ENCODE results near the gene GDF9.

Gene GDF9

DNA sequence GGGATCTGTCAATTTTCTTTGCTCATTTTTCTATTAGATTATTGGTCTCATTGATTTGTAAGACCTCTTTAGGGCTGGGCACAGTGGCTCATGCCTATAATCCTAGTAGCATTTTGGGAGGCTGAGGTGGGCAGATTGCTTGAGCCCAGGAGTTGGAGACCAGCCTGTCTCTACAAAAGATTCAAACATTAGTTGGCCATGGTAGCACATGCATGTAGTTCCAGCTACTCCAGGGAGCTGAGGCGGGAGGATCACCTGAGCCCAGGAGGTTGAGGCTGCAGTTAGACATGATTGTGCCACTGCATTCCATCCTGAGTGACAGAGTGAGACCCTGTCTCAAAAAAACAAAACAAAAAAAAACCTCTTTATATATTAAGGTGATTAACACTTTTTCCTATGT is 29.4 kb downstream of the GDF9 start:
- DNase-seq (ENCODE audit: low spot score), result no peak

DNA sequence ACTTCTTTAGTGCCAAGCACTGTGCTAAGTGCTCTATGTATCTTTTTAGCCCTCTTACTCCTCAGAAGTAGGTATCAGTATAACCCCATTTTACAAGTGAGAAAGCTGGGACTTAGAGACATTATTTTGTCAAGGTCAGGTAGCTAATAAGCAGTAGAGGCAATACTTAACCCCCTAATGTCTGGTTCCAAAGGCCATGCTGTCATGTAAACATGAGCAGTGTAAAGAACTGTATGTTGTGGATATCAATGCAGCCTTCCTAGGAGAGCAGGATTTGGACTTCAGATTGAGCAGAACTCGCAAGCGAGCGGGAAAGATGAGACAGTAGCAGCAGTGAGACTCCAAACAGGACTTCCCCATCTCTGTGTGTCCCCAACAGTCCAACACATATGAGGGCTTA is 32.2 kb downstream of the GDF9 start:
- DNase-seq (ENCODE audit: low spot score), result no peak

DNA sequence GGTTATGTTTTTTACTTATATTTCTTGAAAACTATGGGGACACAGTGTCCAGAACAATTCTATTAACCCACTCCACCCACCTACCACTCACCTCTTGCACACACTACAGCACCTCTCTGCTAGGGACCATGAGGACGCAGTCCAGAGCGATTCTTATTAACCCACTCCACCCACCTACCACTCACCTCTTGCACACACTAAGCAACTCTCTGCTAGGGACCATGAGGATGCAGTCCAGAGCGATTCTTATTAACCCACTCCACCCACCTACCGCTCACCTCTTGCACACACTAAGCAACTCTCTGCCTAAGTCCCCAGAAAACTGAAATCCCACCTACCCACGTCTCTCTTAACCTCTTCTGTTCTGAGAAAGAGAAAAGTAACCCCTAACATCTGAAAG is 33.7 kb downstream of the GDF9 start:
- no peak for DNase-seq (ENCODE audit: low spot score)

DNA sequence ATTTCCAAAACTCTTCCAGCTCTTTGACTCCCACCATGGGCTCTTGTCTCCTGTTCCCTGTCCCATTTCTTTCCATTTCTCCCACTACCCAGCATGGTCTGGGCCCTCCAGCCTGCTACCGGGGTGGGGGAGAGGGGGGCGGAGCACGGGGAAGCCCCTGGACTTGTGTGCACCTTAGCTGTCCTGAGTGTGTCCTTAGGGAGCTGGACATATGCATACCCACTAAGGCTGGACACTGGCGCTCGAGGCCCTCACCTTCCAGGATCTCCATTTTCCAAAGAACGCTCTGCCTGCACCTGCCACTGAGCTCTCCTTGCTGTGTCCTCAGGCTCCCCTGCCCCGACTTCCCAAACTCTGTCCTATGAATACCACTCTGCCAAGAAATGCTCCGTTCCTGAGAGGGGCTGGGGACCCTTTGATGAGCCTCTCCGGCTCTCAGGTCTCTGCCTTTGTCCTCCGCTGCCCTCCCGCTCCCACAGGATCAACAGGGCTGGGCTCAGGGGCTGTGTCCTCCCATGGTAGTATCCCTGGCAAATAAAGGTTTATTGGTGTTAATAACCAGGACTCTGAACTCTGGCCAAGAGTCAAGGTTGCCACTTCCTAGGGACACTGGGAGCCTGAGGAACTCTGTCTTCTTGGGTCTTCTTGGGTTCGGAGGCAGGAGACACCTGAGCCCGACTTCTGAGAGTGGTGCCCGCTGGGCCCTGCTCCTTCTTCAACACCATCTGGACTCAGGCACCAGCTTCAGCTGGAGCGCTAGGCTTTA is 35.0 kb downstream of the GDF9 start:
- DNase-seq (ENCODE audit: low spot score), result no peak

DNA sequence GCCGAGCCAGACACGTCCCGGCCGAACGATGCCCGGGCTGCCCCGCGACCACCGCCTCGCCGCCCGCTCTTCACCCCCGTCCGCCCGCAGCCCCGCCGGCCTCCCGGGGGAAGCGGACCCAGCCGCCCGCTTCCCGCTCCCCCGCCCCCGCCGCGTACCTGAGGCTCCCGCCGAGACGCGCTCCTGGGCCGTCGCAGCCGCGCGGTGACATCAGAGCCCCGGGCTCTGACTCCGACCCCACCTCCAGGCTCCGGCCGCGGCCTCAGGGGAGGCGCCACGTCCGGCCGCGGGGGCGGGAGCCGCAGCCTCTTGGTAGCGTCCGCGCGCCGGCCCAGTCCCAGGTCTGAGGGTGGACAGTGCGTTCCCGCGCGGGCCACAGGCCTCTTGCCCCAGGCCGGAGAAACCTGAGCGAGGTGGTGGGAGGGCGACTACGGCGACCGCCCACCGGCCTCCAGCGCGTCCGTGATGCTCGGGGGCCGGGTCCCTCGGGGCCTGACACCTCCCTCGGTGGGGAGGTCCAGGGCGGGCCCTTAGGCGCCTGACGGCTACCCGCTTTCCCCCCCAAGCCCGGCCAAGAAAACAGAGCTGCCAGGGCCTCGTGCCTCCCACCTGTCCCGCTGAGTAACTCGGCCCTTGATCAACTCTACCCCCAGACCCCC is 35.7 kb downstream of the GDF9 start, which contains the start of gene SHROOM1:
Gene SHROOM1, minus strand, starts transcription at position 212 of the 659 bp plus-strand sequence. CDS start 4,507 bp downstream, outside the sequence.
- DNase-seq (ENCODE audit: low spot score), result peak; percentile 83

DNA sequence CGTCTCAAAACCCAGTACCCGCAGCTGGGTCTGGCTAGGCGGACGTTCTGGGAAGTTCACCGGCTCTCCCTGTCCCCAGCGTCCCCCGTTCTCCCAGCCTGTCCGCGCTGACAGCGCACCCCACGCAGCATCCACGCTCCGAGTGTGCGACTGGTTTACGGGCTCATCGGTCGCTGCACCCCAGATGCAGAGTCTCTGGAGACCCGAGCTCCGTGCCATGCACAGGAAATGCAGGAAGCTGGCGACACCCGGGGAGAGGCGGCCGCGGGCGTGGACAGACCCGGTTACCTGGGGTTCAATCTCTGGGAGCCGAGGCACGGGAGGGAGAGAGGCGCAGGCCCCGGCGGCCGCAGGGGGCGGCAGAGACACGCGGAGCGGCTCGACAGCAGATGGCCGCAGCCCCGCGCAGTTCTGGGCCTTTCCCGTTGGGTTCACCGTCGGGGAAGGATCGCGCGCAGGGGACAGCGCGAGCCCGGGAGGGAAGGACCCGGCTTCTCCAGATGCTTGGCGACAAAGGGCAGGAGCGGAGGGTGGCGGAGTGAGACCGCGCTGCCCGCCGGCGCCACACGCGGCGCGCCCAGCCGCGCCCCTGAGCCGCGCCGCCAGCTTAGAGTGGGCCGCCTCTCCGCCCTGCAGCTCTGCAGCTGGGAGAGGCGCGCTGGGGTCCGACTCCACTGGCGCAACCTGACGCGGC is 36.4 kb downstream of the GDF9 start:
- peak; percentile 76 for DNase-seq (ENCODE audit: low spot score)

DNA sequence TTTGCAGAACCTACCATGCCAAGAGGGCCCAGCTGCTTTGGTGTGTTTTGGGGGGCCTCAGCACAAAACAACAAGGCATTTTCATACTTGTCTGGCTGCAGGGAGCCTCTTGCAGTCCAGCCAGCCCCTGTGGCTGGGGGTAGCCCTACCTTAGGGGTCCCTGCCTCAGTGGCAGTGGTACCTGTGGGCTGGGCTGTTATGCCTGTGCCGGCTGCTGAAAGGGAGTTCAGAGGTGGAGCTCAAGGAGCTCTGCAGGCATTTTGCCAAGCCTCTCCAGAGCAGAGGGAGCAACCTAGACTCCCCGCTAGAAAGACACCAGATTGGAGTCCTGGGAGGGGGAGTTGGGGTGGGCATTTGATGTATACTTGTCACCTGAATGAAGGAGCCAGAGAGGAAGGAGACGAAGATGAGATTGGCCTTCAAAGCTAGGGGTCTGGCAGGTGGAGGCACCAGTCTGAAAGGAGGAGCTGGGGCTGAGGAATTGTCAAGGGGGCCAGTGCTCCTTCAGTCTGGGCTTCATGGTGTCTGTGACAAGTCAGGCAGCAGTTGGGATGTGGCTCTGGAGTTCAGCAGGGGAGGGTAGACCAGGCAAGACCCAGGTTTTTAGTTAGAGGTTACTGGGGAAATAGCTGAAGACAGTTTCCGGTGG is 37.3 kb downstream of the GDF9 start:
- no peak for DNase-seq (ENCODE audit: low spot score)

DNA sequence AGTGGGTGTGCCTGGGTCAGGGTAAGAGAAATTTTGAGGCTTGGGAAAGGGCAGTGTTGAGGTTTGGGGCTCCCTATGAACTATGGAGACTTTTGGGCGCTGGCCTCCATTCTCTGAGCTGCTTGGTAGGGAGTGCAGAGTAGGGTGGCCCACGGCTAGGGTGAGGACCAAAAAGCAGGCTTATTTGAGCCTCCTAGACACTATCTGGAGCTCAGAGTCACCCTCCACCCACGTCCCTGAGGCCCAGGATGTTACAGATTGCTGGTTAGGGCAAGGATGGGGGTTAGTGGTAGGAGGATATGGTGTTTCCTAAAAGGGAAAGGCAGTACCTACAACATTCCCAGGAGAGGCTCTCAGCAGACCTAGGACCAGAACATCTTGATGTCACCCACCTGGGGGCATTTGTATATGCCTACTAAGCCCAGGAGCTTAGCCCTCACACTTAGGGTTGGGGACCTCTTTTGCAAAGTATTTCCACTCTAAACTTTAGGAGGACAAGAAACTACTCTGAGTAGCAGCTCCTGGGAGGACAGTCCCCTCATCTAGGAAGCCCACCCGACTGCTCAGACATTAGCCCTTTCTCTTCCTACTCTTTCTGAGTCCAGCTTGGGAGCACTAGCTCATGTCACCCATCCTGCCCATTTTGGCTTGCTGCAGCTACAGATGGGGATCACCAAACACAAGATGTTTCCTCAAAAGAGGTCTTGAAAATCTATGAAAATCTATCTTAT is 38.2 kb downstream of the GDF9 start:
- no peak for DNase-seq (ENCODE audit: low spot score)

DNA sequence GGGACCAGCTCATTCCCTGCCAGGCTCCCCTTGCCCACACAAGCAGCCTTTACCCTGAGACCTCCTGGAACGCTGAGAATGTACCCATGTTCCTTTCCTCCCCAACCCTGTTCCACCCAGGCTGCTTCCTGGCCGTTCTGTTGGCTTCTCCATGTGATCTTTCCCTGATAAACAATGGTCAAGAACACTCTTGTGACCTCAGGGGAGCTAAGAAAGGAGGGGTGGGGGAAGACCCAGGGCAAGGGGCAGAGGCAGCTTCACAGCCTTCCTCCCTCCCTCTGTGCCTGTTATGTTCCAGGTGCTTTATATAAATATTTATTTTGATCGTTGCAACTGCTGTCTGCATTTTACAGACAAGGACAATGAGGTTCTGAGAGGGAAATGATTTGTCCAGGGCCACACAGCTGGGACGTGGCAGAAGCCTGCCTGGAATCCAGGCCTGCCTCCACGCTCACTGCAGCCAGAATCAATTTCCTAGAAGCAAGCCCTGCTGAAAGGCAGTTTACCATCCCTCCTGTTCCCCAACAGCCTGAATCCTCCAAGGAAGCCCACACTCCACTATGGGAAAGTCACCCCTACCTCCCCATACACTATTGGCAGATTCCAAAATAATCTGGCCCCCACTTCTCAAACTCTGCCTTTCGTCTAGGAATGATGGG is 39.7 kb downstream of the GDF9 start:
- no peak for DNase-seq (ENCODE audit: low spot score)

DNA sequence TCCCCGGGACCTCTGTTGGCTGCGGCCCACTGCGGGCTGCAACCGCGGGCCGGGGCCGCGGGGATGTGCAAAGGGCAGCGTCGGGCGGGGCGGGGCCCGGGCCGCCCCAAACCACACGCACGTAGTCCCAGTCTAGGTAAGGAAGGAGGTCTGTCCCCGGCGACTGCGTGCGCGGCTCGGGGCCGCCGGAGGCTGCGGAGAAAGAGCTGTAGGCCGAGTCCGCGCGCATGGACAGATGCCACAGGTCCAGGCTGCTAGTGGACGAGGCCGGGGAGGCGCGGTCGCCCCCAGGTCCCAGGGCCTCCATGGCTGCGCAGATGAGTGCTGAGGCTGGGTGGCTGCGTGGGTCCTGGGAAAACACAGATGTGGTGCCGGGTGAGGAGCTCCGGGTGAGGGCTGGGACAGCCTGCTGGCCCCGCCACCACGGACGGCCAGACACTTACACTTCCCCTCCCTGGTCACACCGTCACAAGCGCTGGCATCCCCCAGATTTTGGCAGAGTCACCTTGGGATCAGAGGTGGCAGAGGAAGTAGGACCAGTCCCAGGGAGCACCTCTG is 40.4 kb downstream of the GDF9 start:
- no peak for DNase-seq (ENCODE audit: low spot score)

DNA sequence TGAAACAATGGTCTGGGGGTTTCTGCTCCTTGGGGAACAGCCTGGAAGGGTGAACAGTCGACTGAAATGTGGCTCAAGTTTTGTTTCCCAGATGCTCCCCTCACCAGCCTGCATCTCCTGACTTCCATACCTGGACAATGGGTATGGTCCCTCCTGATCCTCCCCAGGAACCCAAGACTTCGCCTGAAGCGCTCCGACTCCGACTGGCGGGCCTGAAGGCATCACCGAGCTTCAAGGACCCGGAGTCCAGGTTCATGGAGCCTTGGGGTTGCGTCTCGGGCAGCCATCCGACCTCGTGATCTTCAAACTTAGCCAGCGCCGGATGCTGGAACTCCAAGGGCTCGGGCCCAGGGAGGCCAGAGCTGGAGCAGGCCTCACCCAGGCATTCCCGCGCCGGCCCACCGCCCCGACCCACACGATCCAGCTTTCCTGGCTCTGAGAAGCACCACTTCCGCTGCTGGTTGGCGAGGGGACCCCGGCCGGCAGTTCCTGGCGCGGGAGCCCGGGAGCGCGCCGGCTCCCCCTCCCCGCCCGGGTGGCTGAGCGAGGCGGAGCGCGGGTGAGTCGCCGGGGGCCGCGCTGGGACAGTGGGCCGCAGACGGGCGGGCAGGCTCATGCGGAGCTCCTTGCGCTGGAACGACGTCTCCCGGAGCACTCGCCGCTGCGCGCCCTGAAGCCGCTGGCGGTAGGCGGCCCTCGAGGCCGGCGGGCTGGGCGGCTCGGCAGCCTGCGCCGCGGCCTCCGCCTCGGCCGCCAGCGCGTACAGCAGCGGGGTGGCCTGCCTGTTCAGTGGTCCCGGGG is 41.0 kb downstream of the GDF9 start:
- DNase-seq (ENCODE audit: low spot score), result no peak

DNA sequence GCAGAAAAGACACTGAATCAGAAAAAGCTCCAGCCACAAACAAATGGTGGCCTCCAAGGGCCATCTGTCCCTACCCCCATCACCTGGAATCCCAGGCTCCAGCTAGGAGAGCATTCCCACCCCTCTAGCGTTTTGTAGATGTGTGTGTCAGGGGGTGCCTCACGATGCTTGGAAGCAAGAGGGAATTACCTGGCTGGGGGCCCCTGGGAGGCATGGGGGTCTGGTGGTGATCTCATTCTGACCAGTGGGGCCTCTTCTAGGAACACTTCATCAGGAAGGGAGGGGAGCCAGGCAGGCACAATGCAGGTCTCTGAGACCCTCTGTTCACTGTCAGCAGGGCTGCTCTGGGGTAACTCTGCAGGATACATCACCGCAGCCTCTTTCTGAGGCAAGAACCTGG is 41.8 kb downstream of the GDF9 start:
- no peak for DNase-seq (ENCODE audit: low spot score)

DNA sequence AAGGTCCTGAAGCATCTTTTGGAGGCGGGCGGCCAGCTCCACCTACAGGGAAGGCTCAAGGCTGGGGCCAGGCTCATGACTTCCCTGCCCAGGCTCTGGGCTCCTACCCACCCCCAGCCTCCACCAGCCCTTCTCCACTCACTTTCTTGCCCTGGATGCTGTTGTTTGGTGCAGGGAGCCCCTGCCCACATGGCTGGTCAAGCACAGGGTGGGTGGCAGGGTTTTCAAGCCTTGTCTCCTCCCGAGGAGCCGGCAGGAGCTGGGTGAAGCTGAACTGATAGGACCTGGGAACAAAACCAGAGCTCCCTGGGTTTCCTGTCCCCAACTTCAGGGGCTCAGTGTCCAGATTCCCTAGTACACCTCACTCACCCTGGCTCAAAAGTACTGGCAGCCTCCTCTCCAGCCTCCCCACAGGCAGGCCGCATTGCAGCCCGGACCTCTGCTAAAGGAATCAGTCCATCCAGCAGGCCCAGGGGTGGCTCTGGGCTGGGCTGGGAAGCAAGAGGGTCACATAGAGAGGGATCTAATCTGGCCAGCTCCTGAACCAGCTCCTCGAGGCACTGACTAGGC is 42.7 kb downstream of the GDF9 start:
- peak; percentile 50 for DNase-seq (ENCODE audit: low spot score)

DNA sequence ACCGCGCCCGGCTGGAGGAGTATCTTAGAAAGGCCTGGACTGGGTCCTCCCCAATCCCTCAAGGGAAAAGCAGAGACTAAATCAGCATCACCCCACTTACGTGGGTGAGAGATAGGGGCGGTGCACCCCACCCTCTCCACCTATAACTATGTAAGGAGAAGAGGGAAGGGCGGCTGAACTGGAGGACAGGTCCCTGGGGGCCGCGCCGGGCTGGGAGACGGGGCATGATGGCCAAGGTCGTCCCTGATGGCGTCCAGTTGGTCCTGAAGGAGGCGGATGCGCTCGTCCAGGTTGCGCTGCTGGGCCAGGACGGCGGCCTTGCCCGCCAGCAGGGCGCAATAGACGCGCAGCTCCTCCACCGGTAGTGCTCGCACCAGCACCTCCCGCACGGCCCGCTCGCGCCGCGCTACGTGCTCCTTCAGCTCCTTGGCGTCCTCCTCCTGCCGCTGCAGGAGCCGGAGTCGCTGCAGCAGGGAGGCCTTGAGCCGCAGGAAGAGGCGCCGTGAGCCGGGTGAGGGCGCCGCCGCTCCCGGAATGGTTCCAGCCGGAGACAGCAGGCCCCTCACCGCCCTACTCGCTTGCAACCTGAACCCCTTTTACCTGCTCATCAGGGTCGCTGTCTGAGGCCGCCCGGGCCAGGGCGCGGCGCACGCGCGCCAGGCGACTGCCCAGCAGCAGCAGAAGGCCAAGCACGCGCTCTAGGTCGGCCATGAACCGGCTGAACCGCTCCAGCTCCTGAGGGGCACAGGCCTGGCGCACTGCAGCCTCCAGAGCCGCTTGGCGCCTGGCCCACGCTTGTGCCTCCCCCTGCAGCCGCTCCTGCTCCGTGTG is 43.4 kb downstream of the GDF9 start:
- peak; percentile 61 for DNase-seq (ENCODE audit: low spot score)

DNA sequence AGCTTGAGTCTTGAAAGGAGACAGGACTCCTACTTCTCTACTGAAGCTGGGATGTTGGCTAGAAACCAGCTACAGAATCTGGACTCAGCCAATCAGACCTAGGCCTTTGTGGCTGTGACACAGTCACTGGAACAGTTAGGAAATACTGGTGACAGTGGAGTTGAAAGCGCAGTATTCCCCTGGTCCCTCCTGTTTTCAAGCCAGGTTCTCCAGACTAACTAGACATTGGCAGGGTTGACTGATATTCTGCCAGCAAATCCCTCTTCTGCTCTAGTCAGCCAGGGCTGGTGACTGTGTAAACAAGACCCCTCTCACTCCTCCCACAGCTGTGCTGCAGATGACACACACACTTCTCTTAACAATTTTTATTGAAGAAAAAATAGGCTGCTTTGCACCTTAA is 44.5 kb downstream of the GDF9 start:
- DNase-seq (ENCODE audit: low spot score), result no peak

DNA sequence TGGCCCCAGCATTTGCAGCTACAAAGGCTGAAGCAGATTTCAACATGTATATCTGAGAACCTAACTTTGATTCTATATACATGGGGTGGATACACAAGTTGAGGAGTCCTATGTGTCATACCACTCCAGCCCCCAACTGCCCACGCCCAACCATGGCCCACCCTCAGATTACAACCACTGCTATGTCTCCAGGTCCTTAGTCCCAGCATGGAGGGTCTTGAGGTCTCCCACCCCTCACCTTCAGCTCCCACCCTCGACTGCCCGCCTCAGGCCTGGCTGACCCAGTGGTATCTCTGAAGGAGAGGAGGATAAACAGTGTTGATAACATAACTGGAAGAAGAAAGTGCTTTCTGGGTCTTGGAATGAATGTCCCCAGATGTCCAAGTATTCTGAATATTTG is 44.9 kb downstream of the GDF9 start:
- no peak for DNase-seq (ENCODE audit: low spot score)

DNA sequence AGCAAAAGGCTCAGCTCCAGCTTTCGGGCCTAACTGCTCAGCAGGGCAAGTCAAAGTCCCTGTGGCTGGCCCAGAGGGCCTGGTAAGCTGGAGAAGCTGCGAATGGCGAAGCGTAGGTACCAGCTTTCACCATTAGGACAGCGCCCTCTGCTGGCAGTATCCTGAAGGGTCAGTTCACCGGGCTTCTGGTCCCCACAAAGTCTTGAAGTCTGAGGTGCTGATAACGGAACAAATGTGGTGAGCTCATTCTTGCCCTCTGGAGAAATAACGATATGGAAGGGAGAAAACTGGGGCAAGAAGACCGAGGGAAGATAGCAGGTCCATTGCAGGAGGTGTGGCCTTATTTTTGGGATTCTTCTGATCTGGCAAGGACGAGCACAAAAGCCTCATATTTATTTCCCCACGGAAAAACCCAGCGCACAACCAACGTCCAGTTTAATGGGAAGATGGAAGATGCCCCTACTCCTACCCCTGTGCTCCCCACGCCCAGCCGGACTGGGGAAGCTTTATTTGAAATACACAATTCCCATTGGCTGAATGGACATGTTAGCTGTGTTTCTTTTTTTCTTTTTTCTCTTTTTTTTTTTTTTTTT is 46.0 kb downstream of the GDF9 start:
- peak; percentile 88 for DNase-seq (ENCODE audit: low spot score)

DNA sequence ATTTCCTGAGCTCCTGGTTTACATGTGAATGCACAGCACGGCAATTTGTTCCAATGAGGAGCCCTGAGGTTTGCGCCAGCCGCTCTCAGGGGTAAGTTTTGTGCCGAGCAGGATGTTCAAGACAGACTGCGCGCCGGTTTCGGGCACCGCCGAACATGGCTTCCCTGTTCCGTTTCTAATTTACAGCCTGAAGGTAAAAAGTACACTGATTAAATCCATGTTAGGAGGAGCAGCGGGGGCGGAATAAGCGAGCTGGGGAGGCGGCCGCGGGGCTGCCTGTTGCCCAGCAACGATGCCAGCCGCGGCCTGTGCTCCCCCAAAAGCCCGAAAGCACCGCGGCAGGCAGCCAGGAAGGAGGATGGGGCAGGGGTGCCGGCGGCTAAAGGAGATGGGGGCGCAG is 46.8 kb downstream of the GDF9 start:
- DNase-seq (ENCODE audit: low spot score), result no peak

DNA sequence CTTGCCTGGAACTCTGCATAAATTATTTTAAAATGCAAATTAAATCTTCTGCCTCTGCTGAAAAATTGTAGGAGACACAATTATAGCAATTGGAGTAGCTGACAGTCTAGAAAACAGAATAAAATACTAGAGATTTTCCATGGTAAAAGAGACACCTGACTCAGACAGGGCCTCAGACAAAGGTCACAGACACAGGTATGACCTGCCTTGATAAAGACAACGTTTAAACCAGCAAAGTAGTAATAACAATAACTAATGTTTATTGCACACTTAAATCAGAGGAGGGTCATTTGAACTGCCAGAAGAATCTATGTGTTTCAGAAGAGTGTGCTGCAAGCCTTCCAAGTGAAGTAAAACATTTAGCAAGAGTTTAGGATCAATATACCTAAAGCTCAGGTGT is 49.3 kb downstream of the GDF9 start:
- DNase-seq (ENCODE audit: low spot score), result no peak

All from kidney tubule cell (primary cell).